ENCODE data around the gene CCDC91.

The CCDC91 gene, protein sequence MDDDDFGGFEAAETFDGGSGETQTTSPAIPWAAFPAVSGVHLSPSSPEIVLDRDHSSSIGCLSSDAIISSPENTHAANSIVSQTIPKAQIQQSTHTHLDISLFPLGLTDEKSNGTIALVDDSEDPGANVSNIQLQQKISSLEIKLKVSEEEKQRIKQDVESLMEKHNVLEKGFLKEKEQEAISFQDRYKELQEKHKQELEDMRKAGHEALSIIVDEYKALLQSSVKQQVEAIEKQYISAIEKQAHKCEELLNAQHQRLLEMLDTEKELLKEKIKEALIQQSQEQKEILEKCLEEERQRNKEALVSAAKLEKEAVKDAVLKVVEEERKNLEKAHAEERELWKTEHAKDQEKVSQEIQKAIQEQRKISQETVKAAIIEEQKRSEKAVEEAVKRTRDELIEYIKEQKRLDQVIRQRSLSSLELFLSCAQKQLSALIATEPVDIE

DNA sequence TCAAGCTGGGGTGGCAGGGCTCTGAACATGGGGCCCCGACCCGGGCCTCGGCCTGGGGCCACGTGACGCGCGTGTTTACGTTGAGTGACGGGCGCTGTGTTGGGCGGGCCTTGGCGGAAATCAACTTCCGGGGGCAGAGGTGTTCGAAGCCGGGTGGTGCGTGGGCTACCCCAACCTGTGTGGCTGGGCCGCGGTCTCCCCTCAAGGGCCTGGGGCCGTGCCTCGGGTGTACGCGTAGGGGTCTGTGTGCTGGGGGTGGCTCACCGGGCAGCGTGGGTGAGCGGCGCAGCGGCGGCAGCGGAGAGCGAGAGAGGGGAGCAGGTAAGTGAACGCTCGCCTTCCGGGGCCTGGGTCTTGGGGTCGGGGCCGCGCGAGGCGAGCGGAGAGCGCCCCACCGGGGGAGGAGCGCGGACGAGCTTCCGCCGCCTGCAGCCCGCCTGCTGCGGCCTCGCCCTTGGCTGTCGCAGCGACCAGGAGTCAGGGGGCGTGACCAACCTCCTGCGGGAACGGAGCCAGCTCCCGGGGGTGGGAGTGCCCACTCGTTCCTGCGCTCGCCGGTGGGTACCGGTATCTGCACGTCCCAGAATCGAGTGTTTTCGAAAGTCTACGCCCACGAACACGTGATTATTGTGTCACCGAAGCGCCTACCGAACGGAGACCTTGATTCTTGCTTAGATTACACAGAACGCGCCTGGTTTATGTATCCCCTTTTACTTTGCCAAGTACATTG is at the start of gene CCDC91:
Gene CCDC91 (plus strand): TSS at position 136 of the 730 bp plus-strand sequence. CDS start 66,760 bp downstream, outside the sequence.
- peak; percentile 84 for DNase-seq

DNA sequence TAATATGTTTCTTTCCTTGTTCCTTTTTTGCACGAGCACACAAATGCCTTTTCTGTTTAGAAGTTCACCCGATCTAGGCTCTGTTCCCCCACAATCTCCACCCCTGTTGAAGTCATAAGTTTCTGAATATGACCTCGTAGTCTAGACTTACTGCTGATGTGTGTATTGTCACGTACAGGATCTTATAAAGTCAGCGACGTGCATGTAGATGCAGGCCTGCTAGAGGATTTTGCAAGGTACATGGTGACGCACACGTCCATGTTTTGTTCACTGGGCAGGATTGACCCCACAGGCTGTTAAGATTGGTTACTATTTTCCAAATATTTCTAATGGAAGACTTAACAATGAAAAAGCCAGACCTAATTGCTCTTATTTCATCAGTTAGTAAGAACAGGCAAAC is 46.2 kb upstream of the CCDC91 start:
- no peak for DNase-seq

- no peak for DNase-seq
Observed at GRCh38 chr12:28144532-28144931, 45.7 kb upstream of the CCDC91 start.

DNA sequence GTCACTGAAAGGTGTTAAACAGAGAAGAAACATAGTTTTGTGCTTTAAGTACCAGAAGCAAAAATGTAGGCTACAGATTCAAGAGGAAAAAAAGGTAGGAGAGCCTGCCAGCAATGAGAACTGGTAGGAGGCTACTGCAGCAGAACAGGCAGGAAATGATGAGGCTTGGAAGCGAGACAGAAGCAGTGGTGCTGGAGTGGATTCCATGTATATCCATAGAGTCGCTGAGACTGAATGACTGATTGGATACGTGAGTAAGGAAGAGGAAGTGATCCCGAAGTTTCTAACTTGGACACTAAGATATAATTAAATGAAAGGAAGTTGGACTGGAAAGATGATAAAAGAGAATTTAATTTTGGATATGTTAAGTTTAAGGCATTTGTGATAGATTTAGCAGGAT is 45.0 kb upstream of the CCDC91 start:
- no peak for DNase-seq

- DNase-seq = no peak
Observed at GRCh38 chr12:28149279-28149678, 41.0 kb upstream of the CCDC91 start.

- no peak for DNase-seq
Observed at GRCh38 chr12:28156362-28156761, 33.9 kb upstream of the CCDC91 start.

DNA sequence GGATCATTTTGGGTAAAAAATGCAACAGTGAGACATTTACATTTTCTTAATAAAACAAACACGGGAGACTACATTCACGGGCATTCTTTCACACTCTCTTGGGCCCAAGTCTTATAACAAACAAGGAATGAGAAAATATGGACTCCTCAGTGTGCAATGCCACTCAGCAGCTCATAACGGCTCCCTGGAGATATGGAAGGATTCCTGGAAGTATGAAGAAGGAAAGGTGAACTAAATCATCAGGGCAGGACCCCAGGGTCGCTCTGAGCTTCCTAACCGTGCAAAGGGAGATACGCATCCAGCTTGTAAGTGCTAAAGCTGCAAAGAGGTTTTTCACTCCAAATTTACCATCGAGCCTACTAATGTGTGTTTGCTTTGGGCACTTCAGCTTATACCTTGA is 33.5 kb upstream of the CCDC91 start:
- DNase-seq = no peak

DNA sequence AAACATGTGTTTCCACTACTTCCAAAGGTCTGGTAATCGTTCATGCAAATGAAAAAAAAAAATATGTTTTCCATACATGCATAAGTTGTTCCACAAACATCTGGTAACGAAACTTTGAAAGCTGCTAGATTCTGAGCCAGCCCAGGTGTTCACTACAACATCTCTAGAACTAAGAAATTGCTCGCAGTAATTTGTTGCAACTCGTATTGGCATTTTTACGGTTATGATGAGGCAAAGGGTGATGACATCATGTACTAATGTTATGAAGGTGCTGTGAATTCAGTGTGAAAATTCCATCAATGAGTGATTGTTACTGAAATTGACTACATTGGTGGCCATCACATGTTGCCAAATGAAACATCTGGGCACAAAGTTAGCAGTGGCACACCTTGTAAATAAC is 31.9 kb upstream of the CCDC91 start:
- no peak for DNase-seq

DNA sequence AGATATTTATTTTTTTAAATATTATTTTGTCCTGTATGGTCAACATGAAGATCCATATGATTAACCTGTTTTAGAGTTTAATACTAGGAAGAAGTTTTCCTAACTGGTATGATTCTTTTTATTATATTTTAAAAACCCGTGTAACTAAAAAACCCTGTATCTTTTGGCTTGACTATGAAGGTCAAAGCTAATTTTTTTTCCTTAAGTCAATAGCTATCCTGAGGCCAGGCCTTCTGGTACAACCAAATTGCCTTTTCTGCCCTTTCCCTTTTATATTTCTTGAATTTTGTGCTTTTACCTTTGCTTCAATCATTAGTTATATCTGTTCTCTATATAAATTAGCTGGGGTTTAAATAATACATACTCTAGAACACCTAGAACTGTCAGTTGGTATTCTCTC is 30.6 kb upstream of the CCDC91 start:
- DNase-seq = no peak

- no peak for DNase-seq
Observed at GRCh38 chr12:28161697-28162096, 28.6 kb upstream of the CCDC91 start.

DNA sequence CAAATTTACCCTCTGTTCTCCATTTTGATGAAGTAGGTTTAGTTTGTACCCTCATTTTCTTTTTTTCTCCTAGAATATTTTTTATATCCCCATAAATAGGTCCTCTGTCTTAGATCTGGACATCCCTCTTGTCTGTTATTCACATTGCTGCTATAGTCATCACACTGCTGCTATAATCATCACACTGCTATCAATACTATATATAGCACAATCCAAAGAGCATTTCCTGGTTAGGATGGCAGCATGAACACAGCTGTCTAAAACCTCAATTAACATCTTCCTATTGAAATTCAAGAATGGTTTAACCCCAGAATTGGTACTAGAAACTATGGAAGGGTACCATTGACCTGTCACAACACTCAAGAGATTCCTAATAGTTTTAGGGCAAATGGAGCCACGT is 27.6 kb upstream of the CCDC91 start:
- no peak for DNase-seq

DNA sequence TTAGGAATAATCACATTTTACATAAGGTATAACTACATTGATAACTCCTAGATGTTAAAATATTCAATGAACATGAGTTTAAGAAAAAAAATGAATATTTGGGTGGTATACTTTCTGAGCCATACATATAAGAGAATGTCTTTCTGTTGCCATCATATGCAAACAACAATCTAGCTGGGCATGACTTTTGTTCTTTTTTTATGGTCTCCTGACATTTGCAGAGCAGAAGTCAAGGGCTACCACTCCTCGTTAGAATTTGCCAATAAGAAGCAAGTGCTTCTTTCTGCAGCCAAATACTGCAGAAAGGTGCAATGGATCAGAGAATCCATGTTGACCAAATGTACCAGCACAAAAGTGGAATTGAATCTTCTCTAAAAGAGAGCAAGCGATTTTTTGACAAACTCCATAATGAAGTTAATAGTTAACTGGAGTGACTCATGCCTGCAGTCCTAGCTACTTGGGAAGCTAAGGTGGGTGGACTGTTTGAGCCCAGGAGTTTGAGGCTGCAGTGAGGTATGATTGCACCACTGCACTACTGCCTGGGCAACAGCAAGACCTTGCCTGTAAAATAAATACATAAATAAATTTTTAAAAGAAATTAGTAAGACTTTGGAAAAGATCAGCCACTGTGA is 25.5 kb upstream of the CCDC91 start:
- no peak for DNase-seq

DNA sequence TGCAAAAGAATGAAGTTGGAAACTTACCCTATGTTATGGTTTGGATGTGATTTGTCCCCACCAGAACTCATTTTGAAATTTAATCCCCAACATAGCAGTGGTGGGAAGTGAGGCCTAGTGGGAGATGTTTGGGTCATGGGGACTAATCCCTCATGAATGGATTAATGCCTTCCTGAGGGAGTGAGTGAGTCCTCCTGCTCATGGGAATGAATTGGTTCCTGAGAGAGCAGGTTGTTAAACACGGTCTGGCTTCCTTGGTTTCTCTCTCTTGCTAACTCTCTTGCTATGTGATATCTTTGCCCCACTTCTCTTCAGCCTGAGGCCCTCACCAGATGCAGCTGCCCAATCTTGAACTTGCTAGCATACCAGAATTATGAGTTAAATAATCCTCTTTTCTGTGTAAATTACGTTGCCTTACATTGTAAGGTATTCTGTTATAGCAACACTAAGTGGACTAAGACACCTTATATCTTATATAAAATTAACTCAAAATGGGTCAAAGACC is 22.2 kb upstream of the CCDC91 start:
- DNase-seq = no peak

DNA sequence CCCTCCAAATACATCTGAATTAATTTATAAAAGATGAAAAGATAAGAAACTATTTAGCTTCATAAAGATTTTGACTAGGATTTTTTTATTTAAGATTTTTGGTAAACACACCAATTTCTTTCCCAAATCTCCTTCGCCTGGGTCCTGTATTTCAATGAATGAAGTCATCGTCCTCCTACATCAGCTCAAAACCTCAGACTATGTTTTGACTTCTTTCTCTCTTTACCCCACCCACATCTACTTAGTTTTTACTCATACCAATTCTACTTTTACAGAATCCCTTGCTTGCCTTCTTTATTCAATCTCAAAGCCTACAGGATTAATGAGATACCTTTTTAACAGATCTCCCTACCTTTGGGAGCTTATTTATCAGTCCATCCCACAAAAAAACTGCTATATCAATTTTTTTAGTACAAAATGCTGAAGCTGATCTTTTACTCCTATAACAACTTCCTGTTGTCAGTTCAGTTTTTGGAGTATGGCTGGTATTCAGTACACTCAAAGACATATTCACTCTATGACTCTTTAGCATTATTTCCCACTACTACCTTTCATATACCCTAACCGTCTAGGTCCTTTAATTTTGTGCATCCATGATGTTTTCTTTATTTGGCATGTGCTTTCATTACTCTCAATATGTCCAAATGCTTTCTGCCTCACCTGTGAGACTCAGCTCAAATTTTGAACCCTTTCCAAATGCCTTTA is 18.7 kb upstream of the CCDC91 start:
- no peak for DNase-seq

DNA sequence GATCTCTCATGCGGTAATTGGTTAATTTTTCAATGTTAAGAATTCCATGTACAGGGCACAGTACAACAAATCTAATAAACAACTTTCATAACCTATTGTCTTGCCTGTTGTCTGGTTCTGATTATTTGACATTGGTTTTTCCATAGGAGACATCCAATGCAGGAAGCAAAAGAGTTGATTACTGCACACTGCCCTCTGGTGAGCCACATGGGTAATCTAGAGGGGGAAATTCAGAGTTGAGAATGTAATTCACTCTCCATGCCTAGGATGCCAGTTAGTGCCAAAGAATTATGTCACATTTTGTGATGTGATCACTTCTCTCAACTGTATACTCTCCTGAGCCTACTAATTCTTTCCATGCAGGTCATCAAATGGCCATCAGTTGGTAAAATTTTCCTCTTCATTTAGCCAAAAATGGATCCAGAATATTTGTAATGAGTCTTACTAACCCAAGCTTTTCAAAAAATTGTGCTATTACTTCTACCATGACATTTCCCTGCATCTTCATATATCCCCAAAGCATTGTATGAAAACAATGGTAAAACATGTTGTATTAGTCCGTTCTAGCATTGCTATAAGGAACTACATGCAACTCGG is 17.7 kb upstream of the CCDC91 start:
- no peak for DNase-seq

GRCh38 chr12:28173440-28173839 is 16.8 kb upstream of the CCDC91 start:
- DNase-seq = no peak

GRCh38 chr12:28175098-28175589 is 15.1 kb upstream of the CCDC91 start:
- DNase-seq = no peak

GRCh38 chr12:28176295-28176694 is 14.0 kb upstream of the CCDC91 start:
- no peak for DNase-seq

- no peak for DNase-seq
Observed at GRCh38 chr12:28177461-28177860, 12.8 kb upstream of the CCDC91 start.

GRCh38 chr12:28177905-28178304 is 12.4 kb upstream of the CCDC91 start:
- DNase-seq = no peak

DNA sequence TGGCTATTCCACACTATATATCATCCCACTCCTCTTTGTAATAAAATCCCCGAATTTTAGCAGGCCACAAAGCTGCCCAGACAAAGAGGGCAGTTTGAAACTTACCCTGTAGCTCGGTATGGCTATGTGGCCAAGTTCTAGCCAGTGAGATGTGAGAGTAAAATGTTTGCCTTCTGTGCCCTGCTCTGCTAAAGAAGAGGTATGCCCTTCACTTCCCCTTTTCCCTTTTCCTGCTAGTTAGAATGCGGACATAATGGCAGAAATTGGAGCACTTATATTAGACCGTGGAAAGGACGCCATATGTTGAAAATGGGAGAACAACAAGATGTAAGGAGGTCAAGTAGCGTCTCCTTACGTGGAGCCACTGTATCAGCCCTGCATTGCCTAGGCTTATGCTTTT is 11.5 kb upstream of the CCDC91 start:
- no peak for DNase-seq

DNA sequence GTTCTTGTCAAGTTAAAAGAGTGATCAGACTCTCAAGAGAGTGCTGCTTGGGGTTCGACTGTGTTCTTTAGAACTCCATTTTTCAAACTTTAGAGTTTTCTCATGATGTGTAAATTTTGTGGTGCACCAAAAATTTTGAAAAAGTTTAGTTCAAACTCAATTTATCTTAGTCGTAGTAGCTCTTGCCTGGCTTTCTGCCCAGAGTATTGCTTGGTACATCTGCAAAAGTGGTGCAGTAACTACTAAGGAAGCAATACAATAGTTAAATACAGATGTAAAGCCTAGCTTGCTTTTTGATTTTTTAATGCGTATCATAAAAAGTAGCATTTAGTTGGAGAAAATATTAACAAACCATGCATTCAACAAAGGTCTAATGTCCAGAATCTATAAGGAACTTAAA is 9.5 kb upstream of the CCDC91 start:
- no peak for DNase-seq

All from activated gamma-delta T cell treated with Interleukin-2 at 50 U/mL for 16 hours (primary cell).